HG02798 (cell line): ENCODE measurements around the gene FOXL3.

ENCODE experiments used
- ATAC-seq: cut with Tn5 transposase; IDR thresholded peaks from one replicate; pipeline ENCODE4 v1.9.1; 2021; ENCODE audit warnings: mild to moderate bottlenecking; ENCODE audit not compliant: unreplicated experiment, poor library complexity

FOXL3 gene

GRCh38 chr7:265998-266850 lies 23.7 kb upstream of the FOXL3 start:
- ATAC-seq = no peak

- no peak for ATAC-seq
Observed at GRCh38 chr7:266851-267840, 22.8 kb upstream of the FOXL3 start.

- no peak for ATAC-seq
Observed at GRCh38 chr7:268991-269390, 21.0 kb upstream of the FOXL3 start.

- no peak for ATAC-seq
Observed at GRCh38 chr7:269721-270120, 20.2 kb upstream of the FOXL3 start.

- no peak for ATAC-seq
Observed at GRCh38 chr7:270351-270983, 19.5 kb upstream of the FOXL3 start.

- ATAC-seq = no peak
Observed at GRCh38 chr7:271266-272107, 18.5 kb upstream of the FOXL3 start.

- no peak for ATAC-seq
Observed at GRCh38 chr7:272108-272615, 17.8 kb upstream of the FOXL3 start.

- no peak for ATAC-seq
Observed at GRCh38 chr7:272631-273030, 17.3 kb upstream of the FOXL3 start.

- ATAC-seq = no peak
Observed at GRCh38 chr7:273327-273726, 16.6 kb upstream of the FOXL3 start.

GRCh38 chr7:274266-274665 lies 15.7 kb upstream of the FOXL3 start:
- ATAC-seq = no peak

- no peak for ATAC-seq
Observed at GRCh38 chr7:276230-276835, 13.6 kb upstream of the FOXL3 start.

- no peak for ATAC-seq
Observed at GRCh38 chr7:277228-277627, 12.7 kb upstream of the FOXL3 start.

- no peak for ATAC-seq
Observed at GRCh38 chr7:278081-278480, 11.9 kb upstream of the FOXL3 start.

- no peak for ATAC-seq
Observed at GRCh38 chr7:279821-280220, 10.1 kb upstream of the FOXL3 start.

- ATAC-seq = no peak
Observed at GRCh38 chr7:280461-280860, 9.5 kb upstream of the FOXL3 start.

GRCh38 chr7:281637-282036 lies 8.3 kb upstream of the FOXL3 start:
- no peak for ATAC-seq

- no peak for ATAC-seq
Observed at GRCh38 chr7:282621-283020, 7.3 kb upstream of the FOXL3 start.

GRCh38 chr7:284762-285722 lies 4.9 kb upstream of the FOXL3 start:
- no peak for ATAC-seq
